HEK293 (cell line): ENCODE results near the gene RNASE8.

ENCODE experiments used
- CTCF ChIA-PET: fragments of 350-600 bp; formaldehyde crosslinking; extraction: SDS; loops from one replicate; lab custom pipeline; 2021; ENCODE audit warnings: antibody characterized with exemption; lab: Yijun Ruan, JAX
- POLR2A ChIA-PET: fragments of 300-600 bp; formaldehyde crosslinking; extraction: SDS; loops from one replicate; lab custom pipeline; 2020; ENCODE audit warnings: antibody characterized with exemption, inconsistent platforms; lab: Yijun Ruan, JAX
- H3K27ac ChIP-seq: fragments of 200-500 bp; sonication (Bioruptor generic); 2 replicates; pipeline ENCODE4 v1.5.1; 2014; ENCODE audit warnings: low read depth, low read length, control low read depth, inconsistent platforms; ENCODE audit errors: extremely low read depth
- H3K36me3 ChIP-seq, 2 experiments: fragments of 200-500 bp in 1 of 2; sonication (Bioruptor generic) in 1 of 2; 1 replicate in 1 of 2; 2 replicates in 1 of 2; pipeline ENCODE4 v1.5.1; 2014 to 2017; ENCODE audit warnings: inconsistent platforms in 2 of 2, low read length in 2 of 2; ENCODE audit not compliant: control insufficient read depth in 2 of 2, insufficient read depth in 1 of 2
- H3K4me1 ChIP-seq: fragments of 200-500 bp; sonication (Bioruptor generic); 2 replicates; pipeline ENCODE4 v1.5.1; 2014; ENCODE audit warnings: mild to moderate bottlenecking, low read length, inconsistent platforms; ENCODE audit not compliant: control insufficient read depth, insufficient read depth
- H3K4me3 ChIP-seq: 2 replicates; pipeline ENCODE4 v1.5.1; 2011; ENCODE audit warnings: low read depth, mild to moderate bottlenecking, control low read depth, low read length, moderate library complexity
- H3K9me3 ChIP-seq: fragments of 200-500 bp; sonication (Bioruptor generic); 2 replicates; pipeline ENCODE4 v1.5.1; 2014; ENCODE audit warnings: low read depth, low read length, inconsistent platforms; ENCODE audit not compliant: control insufficient read depth, insufficient read depth
- BCL11B ChIP-seq: fragments of 450-650 bp; formaldehyde crosslinking; IDR thresholded peaks from 2 replicates; pipeline ENCODE4 v1.5.1; 2016; ENCODE audit warnings: low read depth, missing biosample characterization, missing genetic modification characterization
- EGR2 ChIP-seq: fragments of 450-650 bp; formaldehyde crosslinking; IDR thresholded peaks from 2 replicates; pipeline ENCODE4 v1.5.1; 2016; ENCODE audit warnings: low read depth, missing biosample characterization, missing genetic modification characterization
- GLIS1 ChIP-seq: fragments of 450-650 bp; formaldehyde crosslinking; IDR thresholded peaks from 2 replicates; pipeline ENCODE4 v1.5.1; 2016; ENCODE audit warnings: missing biosample characterization, missing genetic modification characterization
- GLIS2 ChIP-seq: fragments of 450-650 bp; formaldehyde crosslinking; IDR thresholded peaks from 2 replicates; pipeline ENCODE4 v1.5.1; 2016; ENCODE audit warnings: missing biosample characterization, missing genetic modification characterization
- HOXC10 ChIP-seq: sonication (generic); formaldehyde crosslinking; IDR thresholded peaks from 2 replicates; pipeline ENCODE4 v1.8.1; 2023; ENCODE audit warnings: mild to moderate bottlenecking, missing genetic modification reagents
- KLF8 ChIP-seq: fragments of 450-650 bp; formaldehyde crosslinking; IDR thresholded peaks from 2 replicates; pipeline ENCODE4 v1.5.1; 2016; ENCODE audit warnings: missing biosample characterization, missing genetic modification characterization
- OSR2 ChIP-seq: fragments of 450-650 bp; formaldehyde crosslinking; IDR thresholded peaks from 2 replicates; pipeline ENCODE4 v1.5.1; 2016; ENCODE audit warnings: missing biosample characterization, missing genetic modification characterization
- SCRT2 ChIP-seq: fragments of 450-650 bp; formaldehyde crosslinking; IDR thresholded peaks from 2 replicates; pipeline ENCODE4 v1.5.1; 2016; ENCODE audit warnings: missing biosample characterization, missing genetic modification characterization
- ZBTB1 ChIP-seq: fragments of 450-650 bp; formaldehyde crosslinking; IDR thresholded peaks from 2 replicates; pipeline ENCODE4 v1.5.1; 2016; ENCODE audit warnings: missing biosample characterization, missing genetic modification characterization
- ZEB2 ChIP-seq: fragments of 450-650 bp; formaldehyde crosslinking; IDR thresholded peaks from 2 replicates; pipeline ENCODE4 v1.5.1; 2016; ENCODE audit warnings: missing biosample characterization, missing genetic modification characterization
- ZNF146 ChIP-seq: fragments of 450-650 bp; formaldehyde crosslinking; IDR thresholded peaks from 2 replicates; pipeline ENCODE4 v1.5.1; 2016; ENCODE audit warnings: missing biosample characterization, missing genetic modification characterization
- ZNF157 ChIP-seq: fragments of 450-650 bp; formaldehyde crosslinking; IDR thresholded peaks from 2 replicates; pipeline ENCODE4 v1.5.1; 2016; ENCODE audit warnings: missing biosample characterization, missing genetic modification characterization
- ZNF175 ChIP-seq: fragments of 450-650 bp; formaldehyde crosslinking; IDR thresholded peaks from 2 replicates; pipeline ENCODE4 v1.5.1; 2016; ENCODE audit warnings: missing biosample characterization, missing genetic modification characterization
- ZNF184 ChIP-seq: fragments of 450-650 bp; IDR thresholded peaks from 2 replicates; pipeline ENCODE4 v1.5.1; 2018; ENCODE audit warnings: missing biosample characterization, mild to moderate bottlenecking, missing genetic modification characterization
- ZNF335 ChIP-seq: fragments of 450-650 bp; formaldehyde crosslinking; conservative IDR thresholded peaks from 2 replicates; pipeline ENCODE4 v1.5.1; 2016; ENCODE audit warnings: missing biosample characterization, missing genetic modification characterization
- ZNF341 ChIP-seq: fragments of 450-650 bp; formaldehyde crosslinking; IDR thresholded peaks from 2 replicates; pipeline ENCODE4; 2016; ENCODE audit warnings: low read depth, missing biosample characterization, missing genetic modification characterization
- ZNF366 ChIP-seq: fragments of 450-650 bp; formaldehyde crosslinking; conservative IDR thresholded peaks from 2 replicates; pipeline ENCODE4 v1.5.1; 2016; ENCODE audit warnings: missing biosample characterization, missing genetic modification characterization
- ZNF521 ChIP-seq: fragments of 450-650 bp; formaldehyde crosslinking; IDR thresholded peaks from 2 replicates; pipeline ENCODE4 v1.5.1; 2017; ENCODE audit warnings: missing biosample characterization, mild to moderate bottlenecking, missing genetic modification characterization
- ZNF530 ChIP-seq: fragments of 450-650 bp; formaldehyde crosslinking; IDR thresholded peaks from 2 replicates; pipeline ENCODE4 v1.5.1; 2016; ENCODE audit warnings: low read depth, missing biosample characterization, missing genetic modification characterization
- ZNF549 ChIP-seq: fragments of 450-650 bp; IDR thresholded peaks from 2 replicates; pipeline ENCODE4 v1.5.1; 2018; ENCODE audit warnings: missing biosample characterization, missing genetic modification characterization, mild to moderate bottlenecking, inconsistent platforms, moderate library complexity
- ZNF654 ChIP-seq: fragments of 450-650 bp; formaldehyde crosslinking; IDR thresholded peaks from 2 replicates; pipeline ENCODE4 v1.5.1; 2016; ENCODE audit warnings: low read depth, missing biosample characterization, missing genetic modification characterization
- TF ChIP-seq, protein P1 (sequence below): fragments of 450-650 bp; formaldehyde crosslinking; IDR thresholded peaks from 2 replicates; pipeline ENCODE4 v1.5.1; 2016; ENCODE audit warnings: missing biosample characterization, missing genetic modification characterization
- TF ChIP-seq, protein P2 (sequence below): fragments of 450-650 bp; formaldehyde crosslinking; IDR thresholded peaks from 2 replicates; pipeline ENCODE4 v1.5.1; 2016; ENCODE audit warnings: missing biosample characterization, missing genetic modification characterization
- TF ChIP-seq, protein P3 (sequence below): fragments of 450-650 bp; IDR thresholded peaks from 2 replicates; pipeline ENCODE4 v1.5.1; 2018; ENCODE audit warnings: missing biosample characterization, missing genetic modification characterization
- TF ChIP-seq, protein P4 (sequence below): fragments of 450-650 bp; formaldehyde crosslinking; optimal IDR thresholded peaks from 2 replicates; pipeline ENCODE3; 2016; ENCODE audit warnings: missing biosample characterization, mild to moderate bottlenecking, missing genetic modification characterization
- TF ChIP-seq, protein P5 (sequence below): fragments of 450-650 bp; formaldehyde crosslinking; IDR thresholded peaks from 2 replicates; pipeline ENCODE4 v1.5.1; 2016; ENCODE audit warnings: missing biosample characterization, missing genetic modification characterization

The RNASE8 gene

DNA sequence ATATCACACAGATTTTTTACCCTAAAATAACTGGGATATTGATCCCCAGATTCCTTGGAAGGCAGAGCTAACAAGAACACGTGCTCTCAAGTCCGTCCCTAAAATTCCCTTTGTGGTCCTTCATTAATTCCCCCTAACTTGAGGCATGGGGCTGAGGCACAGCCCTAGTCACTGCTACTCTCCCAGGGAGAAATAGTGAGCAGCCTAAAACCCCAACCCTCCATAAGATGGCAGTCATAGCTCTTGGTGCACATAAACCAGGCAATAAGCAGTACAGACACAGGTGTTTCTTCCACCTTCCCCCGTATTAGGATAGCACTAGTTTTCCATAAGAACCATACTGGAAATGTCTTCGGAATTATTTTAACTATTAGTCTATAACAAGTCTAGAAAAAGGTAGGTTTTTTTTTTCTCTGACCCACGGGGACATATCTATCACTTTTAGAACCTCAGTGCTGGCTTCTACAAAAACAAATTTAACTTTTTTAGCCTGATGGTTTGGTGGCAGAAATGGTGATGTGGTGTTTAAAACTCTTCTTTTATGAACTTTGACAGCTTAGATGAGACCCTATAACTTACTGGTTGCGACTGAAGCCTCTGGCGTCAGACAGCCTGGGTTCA, 9.4 kb downstream of the RNASE8 start:
- H3K9me3 ChIP-seq, result no peaks in the 10 kb centered on the region
- H3K4me3 ChIP-seq, result no peak overlapping the region
- CTCF ChIA-PET, result interaction anchor here (0.6 to 5.0 kb wide), 14 partner anchors 10 to 193 kb away, joined by 3 to 131 read pairs (median 4); partner anchors contain the start of gene TMEM253
- no peak overlapping the region for H3K27ac ChIP-seq
- H3K36me3 ChIP-seq, result no peaks in the 10 kb centered on the region
- peaks cover 13% of the 10 kb centered on the region for H3K4me1 ChIP-seq
- TF ChIP-seq ZNF654 (tag by site-specific recombination) (peak; percentile 41), EGR2 (tag by site-specific recombination) (no peak), SCRT2 (tag by site-specific recombination) (0 out of 2 replicates have a peak, but pooled peaks have one; percentile 11)
- POLR2A ChIA-PET, result no interaction called here

DNA sequence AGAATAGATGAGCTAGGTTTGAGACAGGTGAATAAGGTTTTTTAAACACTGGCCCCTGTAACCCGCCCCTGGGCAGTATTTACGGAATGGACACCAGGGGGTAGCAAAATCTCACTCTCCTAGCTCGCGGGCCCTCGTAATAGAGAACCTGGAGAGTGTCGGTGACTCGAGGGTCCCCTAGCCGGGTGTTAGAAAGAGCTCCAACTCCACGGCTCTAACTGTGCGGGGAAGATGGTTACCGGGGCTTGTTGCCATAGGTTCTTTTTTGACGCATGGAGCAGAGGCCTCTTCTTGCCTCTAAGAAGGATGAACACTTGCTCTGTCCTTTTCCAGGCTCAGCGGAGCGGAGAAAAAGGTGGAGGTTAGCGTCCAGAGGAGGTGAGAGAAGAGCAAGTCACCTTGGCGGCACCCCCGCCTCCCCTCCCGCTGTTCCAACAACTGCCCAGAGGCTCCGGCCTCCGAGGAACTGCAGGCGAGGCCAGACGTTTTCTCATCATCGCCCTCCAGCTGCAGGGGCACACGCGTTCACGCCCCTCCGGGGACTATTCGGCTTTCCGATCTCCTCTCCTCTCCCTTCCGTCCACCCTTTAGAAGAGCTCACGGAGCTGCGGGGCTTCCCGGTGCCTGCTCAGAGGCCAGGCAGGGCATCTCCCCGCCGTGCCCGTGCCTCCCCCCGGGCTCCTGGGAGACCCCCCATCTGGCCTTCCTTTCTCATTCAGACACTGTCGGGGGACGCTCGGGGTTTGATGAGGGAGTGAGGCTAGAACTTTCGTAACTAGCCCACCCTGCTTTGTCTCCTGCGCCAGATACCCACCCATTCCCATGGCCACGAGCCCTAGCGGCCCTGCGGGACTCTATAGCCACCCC, 11.1 kb downstream of the RNASE8 start:
- Histone ChIP-seq H3K27ac (no peak overlapping the region; the same call in 1 of the 2 replicates), H3K4me1 (peaks cover 16% of the 10 kb centered on the region), H3K9me3 (no peaks in the 10 kb centered on the region), H3K36me3 (peaks cover 0 to 10% of the 10 kb centered on the region in 2 experiments; a peak in 1 of 3 replicates), H3K4me3 (no peak overlapping the region)
- ChIA-PET CTCF (interaction anchor here (0.6 to 5.0 kb wide), 15 partner anchors 9 to 217 kb away, joined by 3 to 131 read pairs (median 7); partner anchors contain the start of genes RNASE7 and TMEM253), POLR2A (interaction anchor here (1.0 to 1.6 kb wide), 5 partner anchors 19 to 54 kb away, joined by 3 to 8 read pairs (median 5); no protein-coding TSS in a partner anchor)
- no peak for TF ChIP-seq ZNF335 (tag by site-specific recombination)
- TF ChIP-seq OSR2 (tag by site-specific recombination), result no peak
- TF ChIP-seq, protein P1, sequence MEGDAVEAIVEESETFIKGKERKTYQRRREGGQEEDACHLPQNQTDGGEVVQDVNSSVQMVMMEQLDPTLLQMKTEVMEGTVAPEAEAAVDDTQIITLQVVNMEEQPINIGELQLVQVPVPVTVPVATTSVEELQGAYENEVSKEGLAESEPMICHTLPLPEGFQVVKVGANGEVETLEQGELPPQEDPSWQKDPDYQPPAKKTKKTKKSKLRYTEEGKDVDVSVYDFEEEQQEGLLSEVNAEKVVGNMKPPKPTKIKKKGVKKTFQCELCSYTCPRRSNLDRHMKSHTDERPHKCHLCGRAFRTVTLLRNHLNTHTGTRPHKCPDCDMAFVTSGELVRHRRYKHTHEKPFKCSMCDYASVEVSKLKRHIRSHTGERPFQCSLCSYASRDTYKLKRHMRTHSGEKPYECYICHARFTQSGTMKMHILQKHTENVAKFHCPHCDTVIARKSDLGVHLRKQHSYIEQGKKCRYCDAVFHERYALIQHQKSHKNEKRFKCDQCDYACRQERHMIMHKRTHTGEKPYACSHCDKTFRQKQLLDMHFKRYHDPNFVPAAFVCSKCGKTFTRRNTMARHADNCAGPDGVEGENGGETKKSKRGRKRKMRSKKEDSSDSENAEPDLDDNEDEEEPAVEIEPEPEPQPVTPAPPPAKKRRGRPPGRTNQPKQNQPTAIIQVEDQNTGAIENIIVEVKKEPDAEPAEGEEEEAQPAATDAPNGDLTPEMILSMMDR (tag by site-specific recombination), result 0 out of 2 replicates have a peak, but pooled peaks have one; percentile 13
- no peak for TF ChIP-seq ZNF157 (tag by site-specific recombination)
- no peak for TF ChIP-seq KLF8 (tag by site-specific recombination)
- no peak for TF ChIP-seq HOXC10 (CRISPR knock-in tag)
- peak; percentile 34; the same call in 1 of the 2 replicates for TF ChIP-seq GLIS1
- TF ChIP-seq ZNF341 (tag by site-specific recombination), result peak; percentile 95
- TF ChIP-seq ZNF366 (tag by site-specific recombination), result no peak
- TF ChIP-seq, protein P2, sequence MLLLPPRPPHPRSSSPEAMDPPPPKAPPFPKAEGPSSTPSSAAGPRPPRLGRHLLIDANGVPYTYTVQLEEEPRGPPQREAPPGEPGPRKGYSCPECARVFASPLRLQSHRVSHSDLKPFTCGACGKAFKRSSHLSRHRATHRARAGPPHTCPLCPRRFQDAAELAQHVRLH (tag by site-specific recombination), result no peak
- TF ChIP-seq ZNF549 (tag by site-specific recombination), result no peak
- no peak for TF ChIP-seq ZBTB1 (tag by site-specific recombination)
- no peak for TF ChIP-seq ZNF530 (tag by site-specific recombination)
- TF ChIP-seq ZNF521, result no peak
- TF ChIP-seq GLIS2, result peak; percentile 32; the same call in 1 of the 2 replicates
- no peak for TF ChIP-seq ZNF175 (tag by site-specific recombination)
- TF ChIP-seq ZNF184 (tag by site-specific recombination), result no peak
- TF ChIP-seq ZNF654 (tag by site-specific recombination), result peak; percentile 59
- TF ChIP-seq ZEB2 (tag by site-specific recombination), result 0 out of 2 replicates have a peak, but pooled peaks have one; percentile 51
- TF ChIP-seq ZNF146, result no peak
- TF ChIP-seq BCL11B, result no peak
- TF ChIP-seq, protein P3, sequence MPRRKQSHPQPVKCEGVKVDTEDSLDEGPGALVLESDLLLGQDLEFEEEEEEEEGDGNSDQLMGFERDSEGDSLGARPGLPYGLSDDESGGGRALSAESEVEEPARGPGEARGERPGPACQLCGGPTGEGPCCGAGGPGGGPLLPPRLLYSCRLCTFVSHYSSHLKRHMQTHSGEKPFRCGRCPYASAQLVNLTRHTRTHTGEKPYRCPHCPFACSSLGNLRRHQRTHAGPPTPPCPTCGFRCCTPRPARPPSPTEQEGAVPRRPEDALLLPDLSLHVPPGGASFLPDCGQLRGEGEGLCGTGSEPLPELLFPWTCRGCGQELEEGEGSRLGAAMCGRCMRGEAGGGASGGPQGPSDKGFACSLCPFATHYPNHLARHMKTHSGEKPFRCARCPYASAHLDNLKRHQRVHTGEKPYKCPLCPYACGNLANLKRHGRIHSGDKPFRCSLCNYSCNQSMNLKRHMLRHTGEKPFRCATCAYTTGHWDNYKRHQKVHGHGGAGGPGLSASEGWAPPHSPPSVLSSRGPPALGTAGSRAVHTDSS, result no peak
- TF ChIP-seq, protein P4, sequence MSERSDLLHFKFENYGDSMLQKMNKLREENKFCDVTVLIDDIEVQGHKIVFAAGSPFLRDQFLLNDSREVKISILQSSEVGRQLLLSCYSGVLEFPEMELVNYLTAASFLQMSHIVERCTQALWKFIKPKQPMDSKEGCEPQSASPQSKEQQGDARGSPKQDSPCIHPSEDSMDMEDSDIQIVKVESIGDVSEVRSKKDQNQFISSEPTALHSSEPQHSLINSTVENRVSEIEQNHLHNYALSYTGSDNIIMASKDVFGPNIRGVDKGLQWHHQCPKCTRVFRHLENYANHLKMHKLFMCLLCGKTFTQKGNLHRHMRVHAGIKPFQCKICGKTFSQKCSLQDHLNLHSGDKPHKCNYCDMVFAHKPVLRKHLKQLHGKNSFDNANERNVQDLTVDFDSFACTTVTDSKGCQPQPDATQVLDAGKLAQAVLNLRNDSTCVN (tag by site-specific recombination), result peak; percentile 9
- TF ChIP-seq, protein P5, sequence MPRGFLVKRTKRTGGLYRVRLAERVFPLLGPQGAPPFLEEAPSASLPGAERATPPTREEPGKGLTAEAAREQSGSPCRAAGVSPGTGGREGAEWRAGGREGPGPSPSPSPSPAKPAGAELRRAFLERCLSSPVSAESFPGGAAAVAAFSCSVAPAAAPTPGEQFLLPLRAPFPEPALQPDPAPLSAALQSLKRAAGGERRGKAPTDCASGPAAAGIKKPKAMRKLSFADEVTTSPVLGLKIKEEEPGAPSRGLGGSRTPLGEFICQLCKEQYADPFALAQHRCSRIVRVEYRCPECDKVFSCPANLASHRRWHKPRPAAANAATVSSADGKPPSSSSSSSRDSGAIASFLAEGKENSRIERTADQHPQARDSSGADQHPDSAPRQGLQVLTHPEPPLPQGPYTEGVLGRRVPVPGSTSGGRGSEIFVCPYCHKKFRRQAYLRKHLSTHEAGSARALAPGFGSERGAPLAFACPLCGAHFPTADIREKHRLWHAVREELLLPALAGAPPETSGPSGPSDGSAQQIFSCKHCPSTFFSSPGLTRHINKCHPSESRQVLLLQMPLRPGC, result no peak
